Endometrial microvascular endothelial cells (primary cell): ENCODE results near the gene ASH1L. TPM values are rescaled to one million over a fixed set of nuclear protein-coding genes. Genes with fewer than 3 reads are reported as not detected.
"Not testable (repeated sequence)": the region's sequence is repeated elsewhere in the genome, so short reads cannot be mapped to it uniquely, and the experiment has no call there.

ENCODE experiments used
- in situ Hi-C: cut with HindIII; loops from 2 replicates; pipeline ENCODE4 v1.10.0; 2017; ENCODE audit warnings: low sequenced_read_pairs, low pct_unique_long_range_greater_than_20kb; ENCODE audit errors: inconsistent ontology term
- total RNA-seq: library from RNA; depleted of rRNA; stranded (reverse); fragments of >200 nt; gene quantifications from one replicate; pipeline ENCODE4 v1.2.3, GENCODE V29; 2015; ENCODE audit errors: inconsistent ontology term

Gene ASH1L
- 15.4 TPM for total RNA-seq

GRCh38 chr1:155562581-155563376 lies at the start of gene ASH1L:
TSS of gene ASH1L (minus strand) at chr1:155562803. CDS start at chr1:155521519, 41,284 bp downstream.
- in situ Hi-C loops = no loop called here

GRCh38 chr1:155610257-155610647 lies 47.6 kb upstream of the ASH1L start:
- in situ Hi-C loops = not testable (repeated sequence)

DNA sequence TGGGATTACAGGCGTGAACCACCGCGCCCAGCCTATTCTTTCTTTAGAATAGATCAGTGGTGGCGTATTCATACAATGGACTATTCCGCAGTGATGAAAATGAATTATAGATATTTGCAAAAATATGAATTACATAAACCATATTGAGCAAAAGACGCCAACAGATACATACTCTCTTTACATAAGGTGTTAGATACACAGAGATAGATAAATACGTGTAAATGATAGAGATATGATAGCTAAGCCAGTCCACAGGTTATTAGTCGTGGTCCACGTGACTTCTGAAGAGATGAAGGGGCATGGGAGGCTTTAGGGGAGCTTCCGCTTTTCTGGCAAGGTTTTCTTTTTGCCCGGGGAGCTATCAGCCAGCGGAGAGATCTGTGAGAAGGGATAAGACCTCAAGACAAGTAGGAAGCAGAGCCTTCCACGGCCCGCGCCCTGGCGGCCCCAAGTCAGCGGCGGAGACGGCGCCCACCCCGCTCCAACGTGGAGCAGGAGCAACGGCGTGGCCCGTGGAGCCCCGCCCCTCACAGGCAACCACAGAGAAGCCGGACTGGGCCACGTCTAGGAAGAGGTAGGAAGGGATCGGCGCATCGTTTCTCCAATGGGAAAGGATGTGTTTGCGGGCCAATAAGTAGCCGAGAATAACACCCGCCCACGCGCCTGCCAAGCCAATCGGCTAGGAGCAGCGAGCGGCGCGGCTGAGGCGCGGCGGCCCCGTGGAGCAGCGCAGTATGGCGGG lies 47.1 kb upstream of the ASH1L start, which contains the start of gene MSTO1:
Gene MSTO1 (plus strand): TSS at position 704 of the 742 bp plus-strand sequence. CDS start 31 bp downstream, at position 735.
- in situ Hi-C loops = no loop called here

- in situ Hi-C loops = no loop called here
Observed at GRCh38 chr1:155608888-155609225, 46.3 kb upstream of the ASH1L start.

- in situ Hi-C loops = no loop called here
Observed at GRCh38 chr1:155607708-155608107, 45.1 kb upstream of the ASH1L start.

DNA sequence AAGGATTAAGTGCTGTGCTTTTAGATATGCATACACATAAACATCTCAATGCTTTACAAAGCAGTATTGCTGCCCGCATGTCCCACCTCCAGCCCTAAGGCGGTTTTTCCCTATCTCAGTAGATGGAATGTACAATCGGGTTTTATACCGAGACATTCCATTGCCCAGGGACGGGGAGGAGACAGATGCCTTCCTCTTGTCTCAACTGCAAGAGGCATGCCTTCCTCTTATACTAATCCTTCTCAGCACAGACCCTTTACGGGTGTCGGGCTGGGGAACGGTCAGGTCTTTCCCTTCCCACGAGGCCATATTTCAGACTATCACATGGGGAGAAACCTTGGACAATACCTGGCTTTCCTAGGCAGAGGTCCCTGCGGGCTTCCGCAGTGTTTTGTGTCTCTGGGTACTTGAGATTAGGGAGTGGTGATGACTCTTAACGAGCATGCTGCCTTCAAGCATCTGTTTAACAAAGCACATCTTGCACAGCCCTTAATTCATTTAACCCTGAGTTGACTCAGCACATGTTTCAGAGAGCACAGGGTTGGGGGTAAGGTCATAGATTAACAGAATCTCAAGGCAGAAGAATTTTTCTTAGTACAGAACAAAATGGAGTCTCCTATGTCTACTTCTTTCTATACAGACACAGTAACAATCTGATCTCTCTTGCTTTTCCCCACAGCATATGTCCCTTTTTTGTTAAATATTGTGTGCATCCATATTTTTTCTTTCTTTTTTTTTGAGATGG lies 37.4 kb upstream of the ASH1L start:
- in situ Hi-C loops = not testable (repeated sequence)

- in situ Hi-C loops = no loop called here
Observed at GRCh38 chr1:155598842-155599331, 36.3 kb upstream of the ASH1L start.

DNA sequence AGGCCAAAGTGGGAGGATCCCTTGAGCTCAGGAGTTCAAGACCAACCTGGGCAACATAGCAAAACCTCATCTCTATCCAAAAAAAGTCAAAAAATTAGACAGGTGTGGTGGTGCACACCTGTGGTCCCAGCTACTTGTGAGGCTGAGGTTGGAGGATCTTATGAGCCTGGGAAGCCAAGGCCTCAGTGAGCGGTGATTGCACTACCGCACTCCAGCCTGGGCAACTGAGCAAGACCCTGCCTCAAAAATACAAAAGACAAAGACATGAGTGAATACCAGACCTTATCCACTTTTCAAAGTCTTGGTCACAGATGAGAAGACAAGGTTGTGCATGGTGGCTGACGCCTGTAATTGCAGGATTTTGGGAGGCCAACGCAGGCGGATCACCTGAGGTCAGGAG lies 34.3 kb upstream of the ASH1L start:
- in situ Hi-C loops = no loop called here

- in situ Hi-C loops = not testable (repeated sequence)
Observed at GRCh38 chr1:155595877-155596474, 33.4 kb upstream of the ASH1L start.

DNA sequence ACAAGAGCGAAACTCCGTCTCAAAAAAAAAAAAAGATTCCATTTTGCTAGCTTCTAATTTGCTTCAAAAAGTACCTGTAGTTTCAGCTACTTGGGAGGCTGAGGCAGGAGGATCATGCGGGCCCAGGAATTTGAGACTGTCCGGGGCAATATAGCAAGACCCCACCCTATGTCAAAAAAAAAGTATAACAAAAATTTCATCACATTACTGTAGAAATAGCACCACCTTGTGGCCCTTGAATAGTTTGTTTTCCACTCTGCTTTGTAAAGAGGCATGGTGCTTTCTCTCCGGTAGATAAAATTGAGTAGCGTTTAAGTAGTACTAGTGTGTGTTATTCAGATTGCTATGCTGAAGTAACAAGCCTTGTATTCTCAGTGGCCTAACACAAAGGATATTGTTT lies 29.2 kb upstream of the ASH1L start:
- in situ Hi-C loops = no loop called here

DNA sequence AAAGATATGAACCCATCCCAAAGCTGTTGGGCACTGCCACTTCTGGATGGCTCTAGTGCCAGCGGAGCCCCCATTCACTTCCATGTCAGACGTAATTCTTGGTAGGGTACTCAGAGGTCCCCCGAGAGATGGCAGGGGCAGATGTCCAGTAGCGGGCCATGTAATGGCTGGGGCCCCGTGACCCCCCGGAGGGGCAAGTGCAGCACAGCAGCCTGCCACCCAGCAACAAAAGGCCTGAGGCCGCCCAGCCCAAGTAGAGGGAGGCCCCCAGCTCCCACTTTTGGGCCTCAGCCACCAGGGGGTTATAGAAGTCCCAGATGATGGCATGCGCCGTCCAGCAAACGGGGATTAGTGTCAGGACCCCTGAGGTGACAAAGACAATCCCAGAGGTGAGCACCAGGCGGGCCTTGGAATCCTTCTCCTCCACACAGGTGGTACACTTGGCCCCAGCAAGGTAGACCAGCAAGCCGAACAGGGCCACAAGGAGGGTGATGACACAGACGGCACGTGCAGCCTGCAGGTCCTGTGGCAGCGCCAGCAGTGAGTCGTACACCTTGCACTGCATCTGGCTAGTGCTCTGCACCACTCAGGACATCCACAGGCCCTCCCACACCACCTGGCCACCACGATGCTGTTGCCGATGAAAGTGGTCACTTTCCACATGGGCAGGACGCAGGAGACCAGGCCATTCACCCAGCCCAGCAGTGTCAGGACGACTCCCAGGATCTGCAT lies 28.1 kb upstream of the ASH1L start:
- in situ Hi-C loops = not testable (repeated sequence)

DNA sequence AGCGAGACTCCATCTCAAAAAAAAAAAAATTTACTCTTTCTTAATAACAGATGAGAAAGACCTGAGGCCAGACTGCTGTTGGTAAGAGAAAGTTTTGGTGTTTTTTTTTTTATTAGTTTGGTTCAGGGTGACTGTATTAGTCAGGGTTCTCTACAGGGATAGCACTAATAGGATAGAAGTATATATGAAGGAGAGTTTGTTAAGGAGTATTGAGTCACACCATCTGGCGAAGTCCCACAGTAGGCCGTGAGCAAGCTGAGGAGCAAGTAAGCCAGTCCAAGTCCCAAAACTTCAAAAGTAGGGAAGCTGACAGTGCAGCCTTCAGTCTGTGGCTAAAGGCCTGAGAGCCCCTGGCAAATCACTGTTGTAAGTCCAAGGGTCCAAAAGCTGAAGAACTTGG lies 26.7 kb upstream of the ASH1L start:
- in situ Hi-C loops = not testable (repeated sequence)

DNA sequence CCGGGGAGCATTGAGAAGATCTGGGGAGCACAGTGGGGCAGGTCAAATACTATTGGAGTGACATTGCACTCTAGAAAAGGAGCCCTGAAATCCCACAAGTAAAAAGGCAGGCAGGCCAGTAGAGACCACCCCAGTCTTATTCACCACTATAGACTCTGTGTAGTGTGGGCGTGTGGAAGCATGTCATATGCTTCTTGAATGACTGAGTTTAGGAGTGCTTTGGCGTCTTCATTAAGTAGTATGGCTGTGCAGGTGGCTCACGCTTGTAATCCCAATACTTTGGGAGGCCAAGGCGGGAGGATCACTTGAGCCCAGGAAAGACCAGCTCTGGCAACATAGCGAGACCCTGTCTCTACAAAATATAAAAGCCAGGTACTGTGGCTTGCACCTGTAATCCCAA lies 21.2 kb upstream of the ASH1L start:
- in situ Hi-C loops = not testable (repeated sequence)

DNA sequence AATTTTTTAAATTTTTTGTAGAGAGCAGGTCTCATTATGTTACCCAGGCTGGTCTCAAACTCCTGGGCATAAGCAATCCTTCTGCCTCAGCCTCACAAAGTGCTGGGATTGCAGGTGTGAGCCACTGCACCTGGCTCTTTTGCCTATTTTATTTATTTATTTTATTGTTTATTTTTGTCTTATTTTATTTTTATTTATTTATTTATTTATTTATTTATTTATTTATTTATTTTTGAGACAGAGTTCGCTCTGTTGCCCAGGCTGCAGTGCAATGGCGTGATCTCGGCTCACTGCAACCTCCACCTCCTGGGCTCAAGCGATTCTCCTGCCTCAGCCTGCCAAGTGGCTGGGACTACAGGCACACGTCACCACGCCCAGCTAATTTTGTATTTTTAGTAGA lies 13.0 kb upstream of the ASH1L start:
- in situ Hi-C loops = not testable (repeated sequence)

DNA sequence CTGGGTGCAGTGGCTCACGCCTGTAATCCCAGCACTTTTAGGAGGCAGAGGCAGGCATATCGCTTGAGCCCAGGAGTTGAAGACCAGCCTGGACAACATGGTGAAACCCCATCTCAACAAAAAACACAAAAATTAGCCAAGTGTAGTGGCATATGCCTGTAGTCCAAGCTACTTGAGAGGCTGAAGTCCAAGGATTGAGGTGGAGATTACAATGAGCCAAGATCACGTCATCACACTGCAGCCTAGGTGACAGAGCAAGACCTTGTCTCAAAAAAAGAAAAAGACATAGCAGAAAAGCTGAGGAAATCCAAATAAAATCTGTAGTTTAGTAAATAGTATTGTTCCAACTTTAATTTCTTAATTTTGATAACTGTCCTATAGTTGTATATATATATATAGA lies 11.5 kb upstream of the ASH1L start:
- in situ Hi-C loops = no loop called here

DNA sequence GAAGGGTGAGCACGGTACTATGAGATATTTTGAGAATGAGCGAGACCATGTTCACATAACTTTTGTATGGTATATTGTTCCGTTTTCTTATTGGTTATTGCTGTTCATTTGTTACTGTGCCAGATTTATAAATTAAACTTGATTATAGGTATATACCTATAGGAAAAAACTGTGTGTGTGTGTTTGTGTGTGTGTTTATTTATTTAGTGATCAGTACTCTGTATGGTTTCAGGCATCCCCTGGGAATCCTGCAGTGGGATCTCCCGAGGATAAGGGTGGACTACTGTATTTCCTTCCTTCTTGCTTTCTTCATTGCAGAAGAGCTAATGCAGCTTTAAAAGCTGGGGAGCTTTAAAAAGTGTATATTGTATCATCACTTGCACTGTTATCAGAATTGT lies 8.0 kb upstream of the ASH1L start:
- in situ Hi-C loops = no loop called here

GRCh38 chr1:155569988-155570592 lies 7.5 kb upstream of the ASH1L start:
- in situ Hi-C loops = no loop called here

DNA sequence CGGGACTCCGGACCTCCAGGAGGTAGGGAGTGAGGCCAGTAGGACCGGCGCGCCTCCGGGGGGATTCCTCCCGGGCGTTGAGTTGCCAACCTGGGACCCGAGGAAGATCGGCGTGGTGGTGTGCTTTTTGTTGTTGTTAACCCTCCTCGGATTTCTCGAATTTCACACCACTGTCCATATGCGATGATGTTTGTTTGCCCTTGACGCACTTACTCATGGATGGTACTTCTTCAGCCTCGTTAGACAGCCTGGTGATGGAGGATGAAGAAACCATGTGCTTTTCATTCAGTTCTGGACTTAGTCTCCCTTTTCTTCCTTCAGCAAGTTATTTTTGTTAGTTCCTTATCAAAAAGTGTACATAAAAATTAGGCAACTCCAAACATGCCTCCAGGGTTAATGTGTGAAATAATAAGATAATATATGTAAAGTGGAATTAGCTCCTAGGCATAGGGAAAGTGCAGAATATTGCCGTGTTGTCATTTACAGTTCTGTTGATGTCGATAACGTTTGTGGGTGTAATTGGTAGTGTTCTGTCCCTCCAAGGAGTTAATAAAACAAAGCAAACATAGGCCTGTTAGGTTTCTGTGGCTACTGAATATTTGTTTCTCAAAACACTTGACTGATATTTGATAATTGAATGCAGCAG lies 897 bp upstream of the ASH1L start:
- in situ Hi-C loops = not testable (repeated sequence)
